ENCODE data around the gene KCNK6. TPM values are rescaled to one million over a fixed set of nuclear protein-coding genes. Genes with fewer than 3 reads are reported as not detected.

KCNK6 gene
- total RNA-seq, 1 donor from 2014 or later, result 15.8 TPM

- Mint-ChIP-seq H3K9me3 (ENCODE audit: unreplicated experiment) (no peaks in the 10 kb centered on the region), H3K4me3 (ENCODE audit: unreplicated experiment) (no peak overlapping the region), H3K27me3 (ENCODE audit: unreplicated experiment) (peaks cover 6% of the 10 kb centered on the region), H3K27ac (ENCODE audit: unreplicated experiment) (no peak overlapping the region), H3K4me1 (ENCODE audit: unreplicated experiment) (no peaks in the 10 kb centered on the region), H3K36me3 (ENCODE audit: low read depth, unreplicated experiment) (peaks cover 3% of the 10 kb centered on the region)
- TF ChIP-seq CTCF (IDR thresholded peaks at IDR 0.05; ENCODE audit: unreplicated experiment), result no peak
- no peak for DNase-seq (ENCODE audit: low spot score)
These were observed 31.2 kb downstream of the KCNK6 start for GRCh38 chr19:38350883-38351282.

- DNase-seq (ENCODE audit: low spot score), result no peak
- no peaks in the 10 kb centered on the region for H3K36me3 Mint-ChIP-seq (ENCODE audit: low read depth, unreplicated experiment)
- no peak overlapping the region for H3K4me3 Mint-ChIP-seq (ENCODE audit: unreplicated experiment)
- no peaks in the 10 kb centered on the region for H3K9me3 Mint-ChIP-seq (ENCODE audit: unreplicated experiment)
- no peak for TF ChIP-seq CTCF (IDR thresholded peaks at IDR 0.05; ENCODE audit: unreplicated experiment)
- H3K27me3 Mint-ChIP-seq (ENCODE audit: unreplicated experiment), result peaks cover 7% of the 10 kb centered on the region
- H3K27ac Mint-ChIP-seq (ENCODE audit: unreplicated experiment), result no peak overlapping the region
- no peaks in the 10 kb centered on the region for H3K4me1 Mint-ChIP-seq (ENCODE audit: unreplicated experiment)
These were observed 32.3 kb downstream of the KCNK6 start for GRCh38 chr19:38351865-38352395.

- H3K36me3 Mint-ChIP-seq (ENCODE audit: low read depth, unreplicated experiment), result no peaks in the 10 kb centered on the region
- H3K9me3 Mint-ChIP-seq (ENCODE audit: unreplicated experiment), result no peaks in the 10 kb centered on the region
- H3K27ac Mint-ChIP-seq (ENCODE audit: unreplicated experiment), result no peak overlapping the region
- no peak overlapping the region for H3K4me3 Mint-ChIP-seq (ENCODE audit: unreplicated experiment)
- no peak for TF ChIP-seq CTCF (IDR thresholded peaks at IDR 0.05; ENCODE audit: unreplicated experiment)
- DNase-seq (ENCODE audit: low spot score), result no peak
- peaks cover 7% of the 10 kb centered on the region for H3K27me3 Mint-ChIP-seq (ENCODE audit: unreplicated experiment)
- no peaks in the 10 kb centered on the region for H3K4me1 Mint-ChIP-seq (ENCODE audit: unreplicated experiment)
These were observed 33.0 kb downstream of the KCNK6 start for GRCh38 chr19:38352611-38353010.

- Mint-ChIP-seq H3K27me3 (ENCODE audit: unreplicated experiment) (peaks cover 19% of the 10 kb centered on the region), H3K4me3 (ENCODE audit: unreplicated experiment) (no peak overlapping the region), H3K36me3 (ENCODE audit: low read depth, unreplicated experiment) (peaks cover 6% of the 10 kb centered on the region), H3K27ac (ENCODE audit: unreplicated experiment) (no peak overlapping the region), H3K4me1 (ENCODE audit: unreplicated experiment) (peaks cover 5% of the 10 kb centered on the region), H3K9me3 (ENCODE audit: unreplicated experiment) (no peaks in the 10 kb centered on the region)
- TF ChIP-seq CTCF (IDR thresholded peaks at IDR 0.05; ENCODE audit: unreplicated experiment), result no peak
- DNase-seq (ENCODE audit: low spot score), result no peak
These were observed 36.4 kb downstream of the KCNK6 start for GRCh38 chr19:38355728-38356725.

- no peak for DNase-seq (ENCODE audit: low spot score)
- Mint-ChIP-seq H3K36me3 (ENCODE audit: low read depth, unreplicated experiment) (peaks cover 6% of the 10 kb centered on the region), H3K27me3 (ENCODE audit: unreplicated experiment) (peaks cover 21% of the 10 kb centered on the region), H3K4me3 (ENCODE audit: unreplicated experiment) (no peak overlapping the region), H3K9me3 (ENCODE audit: unreplicated experiment) (no peaks in the 10 kb centered on the region), H3K4me1 (ENCODE audit: unreplicated experiment) (peaks cover 7% of the 10 kb centered on the region), H3K27ac (ENCODE audit: unreplicated experiment) (no peak overlapping the region)
- TF ChIP-seq CTCF (IDR thresholded peaks at IDR 0.05; ENCODE audit: unreplicated experiment), result no peak
These were observed 38.4 kb downstream of the KCNK6 start for GRCh38 chr19:38358071-38358470.
